Fibroblast of skin of scalp (primary cell): Measurements from ENCODE around the gene CFAP20DC.
"Not testable (repeated sequence)": the region's sequence is repeated elsewhere in the genome, so short reads cannot be mapped to it uniquely, and the experiment has no call there.

Experiments used
- DNase-seq: peaks from one replicate; pipeline ENCODE4 v3.0.0-alpha.2; 2013

CFAP20DC gene

GRCh38 chr3:58728723-58729122 lies 321.1 kb downstream of the CFAP20DC start:
- no peak for DNase-seq

GRCh38 chr3:58725326-58725853 lies 324.4 kb downstream of the CFAP20DC start:
- no peak for DNase-seq

- DNase-seq: no peak
These were observed 325.5 kb downstream of the CFAP20DC start for GRCh38 chr3:58724336-58724735.

DNA sequence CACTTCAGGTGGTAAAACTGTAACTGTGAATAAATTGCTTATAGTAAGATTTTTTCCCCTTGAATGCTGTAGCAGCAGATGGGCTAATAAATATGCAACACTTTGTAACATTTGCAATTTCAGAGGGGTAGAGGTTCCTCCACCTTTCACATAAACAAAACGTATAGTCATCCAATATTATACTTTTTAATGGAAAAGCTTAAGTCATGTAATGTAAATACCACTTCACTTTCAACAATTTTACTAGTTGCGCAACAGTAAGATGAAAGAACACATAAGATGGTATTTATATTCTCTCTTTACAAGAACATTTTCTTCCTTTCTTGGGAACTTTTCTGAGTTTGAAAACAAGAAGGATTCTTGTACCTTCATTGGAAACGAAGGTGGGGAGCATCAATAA lies 326.7 kb downstream of the CFAP20DC start:
- DNase-seq: no peak

- no peak for DNase-seq
These were observed 327.3 kb downstream of the CFAP20DC start for GRCh38 chr3:58722561-58722960.

DNA sequence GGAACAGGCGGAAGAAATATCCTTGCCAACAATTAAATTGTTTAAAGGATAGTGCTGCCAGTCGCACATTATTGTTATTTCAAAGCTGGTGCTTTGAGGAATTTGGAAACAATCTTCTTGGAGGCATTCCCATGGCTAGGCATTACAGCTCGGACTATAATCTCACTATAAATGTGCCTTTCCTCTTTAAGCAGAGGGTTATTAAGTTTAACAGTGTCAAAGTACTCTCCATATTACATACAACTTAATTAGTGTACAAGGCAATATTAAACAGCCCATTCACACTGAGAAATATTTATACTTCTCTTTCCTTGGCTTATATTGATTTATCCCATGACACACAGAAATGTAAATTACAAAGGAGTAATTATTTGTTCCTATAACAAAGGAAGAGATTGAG lies 329.3 kb downstream of the CFAP20DC start:
- DNase-seq: no peak

GRCh38 chr3:58719684-58720083 lies 330.1 kb downstream of the CFAP20DC start:
- DNase-seq: peak; percentile 1

DNA sequence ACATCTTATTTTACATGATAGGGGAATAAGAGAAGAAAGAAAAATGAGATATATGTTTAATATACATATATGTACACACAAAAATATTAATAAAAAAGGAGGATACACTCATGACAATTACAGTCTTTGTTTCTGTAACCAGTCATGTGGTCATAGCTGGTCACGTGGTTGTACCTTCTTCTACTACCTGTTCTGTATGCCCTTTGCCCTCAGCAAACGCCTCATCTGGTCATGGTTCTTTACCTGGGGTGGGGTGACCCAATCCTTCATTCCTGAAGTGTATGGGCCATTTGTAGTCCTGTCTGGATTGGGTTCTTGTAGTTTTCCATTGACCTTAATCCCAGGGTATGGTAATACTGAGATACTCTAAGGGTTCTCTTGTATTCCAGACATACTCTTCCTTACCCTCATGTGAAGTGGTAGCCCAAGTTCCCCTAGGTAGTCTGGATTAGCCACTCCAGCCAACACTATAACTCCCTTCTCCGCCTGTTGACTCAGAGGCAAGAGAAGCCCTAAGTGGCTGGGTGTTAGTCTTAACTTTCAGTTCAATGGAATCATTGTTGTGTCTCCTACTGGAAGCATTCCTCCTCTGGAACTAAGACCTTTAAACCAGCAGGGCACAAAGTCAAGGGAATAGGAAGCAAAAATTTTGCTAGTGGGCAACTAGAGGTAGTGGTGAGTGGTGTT lies 336.0 kb downstream of the CFAP20DC start:
- no peak for DNase-seq

DNA sequence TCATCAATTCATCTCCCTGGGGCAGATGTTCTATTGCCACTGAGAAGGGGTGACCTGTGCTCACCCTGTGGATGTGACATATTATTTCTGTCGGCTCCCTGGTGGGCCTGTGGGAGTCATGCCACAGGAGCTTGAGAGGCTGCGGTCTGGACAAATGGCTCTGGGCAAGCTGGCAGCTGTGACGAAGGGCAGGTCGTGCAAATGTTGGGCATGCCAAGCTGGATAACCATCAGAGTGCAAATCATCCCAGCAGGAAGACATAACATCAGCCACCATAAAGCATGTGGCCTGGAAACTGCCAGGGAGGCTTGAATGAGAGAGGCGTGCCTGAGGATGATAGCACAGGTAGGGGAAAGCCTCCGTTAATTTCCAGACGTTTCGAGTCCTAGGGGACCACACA lies 338.0 kb downstream of the CFAP20DC start:
- no peak for DNase-seq

GRCh38 chr3:58708983-58709382 lies 340.8 kb downstream of the CFAP20DC start:
- DNase-seq: not testable (repeated sequence)

- no peak for DNase-seq
These were observed 341.6 kb downstream of the CFAP20DC start for GRCh38 chr3:58708116-58708791.

GRCh38 chr3:58707390-58707930 lies 342.4 kb downstream of the CFAP20DC start:
- DNase-seq: no peak

- no peak for DNase-seq
These were observed 343.2 kb downstream of the CFAP20DC start for GRCh38 chr3:58706395-58707167.

GRCh38 chr3:58704745-58705144 lies 345.1 kb downstream of the CFAP20DC start:
- DNase-seq: no peak

GRCh38 chr3:58704304-58704703 lies 345.5 kb downstream of the CFAP20DC start:
- not testable (repeated sequence) for DNase-seq

GRCh38 chr3:58698246-58698645 lies 351.6 kb downstream of the CFAP20DC start:
- no peak for DNase-seq

DNA sequence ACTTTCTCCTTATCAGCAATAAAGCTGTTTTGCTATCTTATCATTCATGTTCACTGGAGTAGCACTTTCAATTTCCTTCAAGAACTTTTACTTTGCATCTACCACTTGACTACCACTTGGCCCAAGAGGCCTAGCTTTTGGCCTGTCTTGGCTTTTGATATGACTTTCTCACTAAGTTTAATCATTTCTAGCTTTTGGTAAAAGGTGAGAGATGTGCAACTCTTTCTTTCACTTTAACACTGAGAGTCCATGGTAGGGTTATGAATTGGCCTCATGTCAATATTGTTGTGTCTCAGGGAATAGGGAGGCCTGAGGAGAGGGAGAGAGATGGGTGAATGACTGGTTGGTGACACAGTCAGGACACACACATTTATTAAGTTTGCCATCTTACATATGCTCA lies 352.3 kb downstream of the CFAP20DC start:
- no peak for DNase-seq

DNA sequence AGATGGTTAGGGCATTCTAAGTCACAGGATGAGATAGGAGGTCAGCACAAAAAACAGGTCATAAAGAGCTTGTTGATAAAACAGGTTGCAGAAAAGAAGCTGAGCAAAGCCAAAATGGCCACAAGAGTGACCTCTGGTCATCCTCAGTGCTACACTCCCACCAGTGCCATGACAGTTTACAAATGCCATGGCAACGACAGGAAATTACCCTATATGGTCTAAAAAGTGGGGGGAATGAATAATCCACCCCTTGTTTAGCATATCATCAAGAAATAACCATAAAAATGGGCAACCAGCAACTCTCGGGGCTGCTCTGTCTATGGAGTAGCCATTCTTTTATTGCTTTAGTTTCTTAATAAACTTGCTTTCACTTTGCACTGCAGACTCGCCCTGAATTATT lies 353.0 kb downstream of the CFAP20DC start:
- DNase-seq: not testable (repeated sequence)

DNA sequence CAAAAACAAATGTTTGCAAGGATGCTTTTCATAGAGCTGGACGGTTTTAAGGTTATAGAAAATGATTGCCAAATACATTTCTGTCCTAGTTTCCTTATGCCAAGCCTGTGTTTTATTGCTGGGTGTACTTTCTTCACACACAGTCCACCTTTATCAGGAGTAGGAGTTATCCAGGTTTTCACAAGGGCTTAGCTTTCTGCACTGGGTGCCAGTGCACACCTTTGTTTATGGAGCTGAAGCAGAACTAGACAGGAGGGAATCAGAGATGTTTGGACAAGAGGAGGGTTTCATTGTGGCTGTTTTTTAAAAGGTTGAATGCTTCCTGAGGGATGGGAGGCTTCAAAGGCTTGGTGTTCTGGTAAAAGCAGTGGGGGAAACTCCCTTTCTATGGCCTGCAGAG lies 353.7 kb downstream of the CFAP20DC start:
- no peak for DNase-seq

- not testable (repeated sequence) for DNase-seq
These were observed 354.5 kb downstream of the CFAP20DC start for GRCh38 chr3:58695284-58695683.

DNA sequence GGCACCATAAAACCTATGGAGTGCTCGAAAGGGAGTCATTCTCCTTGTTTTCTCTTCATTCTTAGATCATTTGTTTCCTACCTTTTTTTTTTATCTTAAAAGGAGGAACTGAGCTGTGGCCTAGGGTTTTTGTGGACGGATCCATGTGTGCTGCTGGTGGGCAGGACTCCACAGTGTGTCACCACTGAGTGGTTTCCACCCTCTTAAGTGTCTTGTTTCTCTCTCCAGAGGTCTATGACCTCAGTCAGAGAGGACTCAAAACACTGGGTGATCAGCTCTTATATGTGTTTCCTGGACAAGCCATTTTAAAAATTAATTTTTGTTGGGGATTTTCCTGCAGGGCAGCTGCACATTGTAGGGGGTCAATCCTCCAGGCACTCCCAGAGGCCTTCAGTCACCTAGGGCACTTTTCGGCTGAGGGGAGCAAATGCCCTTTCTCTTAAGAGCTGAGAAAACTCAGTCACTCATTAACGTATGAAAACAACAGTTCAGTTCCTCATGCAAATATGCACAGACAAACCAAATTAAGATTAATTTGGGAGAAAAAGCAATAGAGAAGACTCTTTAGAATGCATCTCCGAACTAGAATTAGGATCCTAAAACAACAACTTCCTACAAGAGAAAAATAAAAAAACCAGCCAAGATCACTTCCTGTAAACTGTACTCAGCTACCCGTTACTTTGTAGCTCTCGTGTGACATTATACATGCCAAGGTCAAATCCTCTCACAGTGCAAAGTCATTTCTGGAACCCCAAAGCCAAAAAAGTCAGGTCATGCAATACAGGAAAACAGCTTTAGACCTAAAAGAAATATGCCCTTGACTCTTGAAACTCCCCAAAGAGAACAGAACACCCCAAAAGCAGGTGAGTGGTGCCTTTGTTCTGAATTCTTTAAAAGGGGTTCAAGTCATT lies 355.6 kb downstream of the CFAP20DC start:
- DNase-seq: no peak

DNA sequence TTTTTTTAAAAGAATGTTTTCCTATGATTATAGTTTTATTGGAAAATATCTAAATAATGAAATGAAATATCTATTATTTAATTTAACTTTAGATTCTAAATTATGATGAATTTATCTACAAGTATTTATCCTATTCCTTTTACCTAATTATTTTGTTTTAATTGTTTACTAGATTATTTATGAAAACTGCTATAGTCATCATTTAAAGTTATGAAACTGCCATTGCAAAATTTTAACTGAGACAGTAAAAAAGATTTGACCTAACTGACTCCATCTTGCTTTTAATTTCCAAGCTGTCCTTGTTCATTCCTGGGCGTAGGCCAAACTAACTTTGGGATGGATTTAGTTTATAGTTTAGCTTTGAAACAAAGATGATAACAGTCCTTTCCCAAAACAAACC lies 357.3 kb downstream of the CFAP20DC start:
- no peak for DNase-seq
